Measurements from ENCODE around the gene LRP1.

Gene LRP1

GRCh38 chr12:57133916-57134315 lies 5.6 kb downstream of the LRP1 start:
- H3K9me3 ChIP-seq (ENCODE audit: low read depth, low read length), result no peaks in the 10 kb centered on the region
- TF ChIP-seq EZH2 (IDR thresholded peaks at IDR 0.05) (no peak), POLR2AphosphoS5 (IDR thresholded peaks at IDR 0.05; ENCODE audit: borderline replicate concordance, low read depth, low read length) (no peak), FOXP2 (optimal IDR thresholded peaks at IDR 0.05; ENCODE audit: control extremely low read depth, extremely low read length, insufficient read depth) (no peak)
- DNase-seq (ENCODE audit: low read depth, low spot score), result no peak
- no peak overlapping the region for H3K4me3 ChIP-seq
- peaks cover 4% of the 10 kb centered on the region; the same call in 1 of the 2 replicates for H3K36me3 ChIP-seq (ENCODE audit: insufficient read depth, low read length)
- no peak overlapping the region for H3K9ac ChIP-seq (ENCODE audit: insufficient read length)
- peak overlapping the region; percentile 84; the same call in 1 of the 2 replicates for H3K27ac ChIP-seq

DNA sequence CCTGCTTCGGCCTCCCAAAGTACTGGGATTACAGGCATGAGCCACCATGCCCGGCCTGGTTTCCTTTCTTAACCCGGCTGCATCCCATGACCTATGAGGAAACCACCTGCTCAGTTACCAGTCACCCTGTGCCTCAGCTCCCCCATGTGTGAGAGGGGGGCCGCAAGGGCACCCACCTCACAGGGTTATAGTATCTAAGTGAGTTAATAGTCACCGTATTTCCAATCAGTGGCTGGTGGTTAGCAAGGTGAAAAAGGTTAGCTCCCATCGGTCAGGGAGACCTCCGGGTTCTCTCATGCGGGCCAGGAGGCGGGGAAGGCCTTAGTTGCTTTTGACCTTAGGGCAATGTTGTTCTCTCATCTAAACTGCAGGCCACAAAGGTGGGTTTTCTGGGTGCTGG lies 6.7 kb downstream of the LRP1 start:
- H3K9ac ChIP-seq (ENCODE audit: insufficient read length), result peak overlapping the region; percentile 62
- H3K9me3 ChIP-seq (ENCODE audit: low read depth, low read length), result no peaks in the 10 kb centered on the region
- no peak overlapping the region for H3K4me3 ChIP-seq
- DNase-seq (ENCODE audit: low read depth, low spot score), result no peak
- no peak for TF ChIP-seq POLR2AphosphoS5 (IDR thresholded peaks at IDR 0.05; ENCODE audit: borderline replicate concordance, low read depth, low read length)
- no peak for TF ChIP-seq FOXP2 (optimal IDR thresholded peaks at IDR 0.05; ENCODE audit: control extremely low read depth, extremely low read length, insufficient read depth)
- no peak for TF ChIP-seq EZH2 (IDR thresholded peaks at IDR 0.05)
- H3K27ac ChIP-seq, result peak overlapping the region; percentile 92
- H3K36me3 ChIP-seq (ENCODE audit: insufficient read depth, low read length), result peaks cover 12% of the 10 kb centered on the region; the same call in 1 of the 2 replicates

- Histone ChIP-seq H3K4me3 (peak overlapping the region; percentile 68), H3K27ac (peak overlapping the region; percentile 92), H3K36me3 (ENCODE audit: insufficient read depth, low read length) (peaks cover 17% of the 10 kb centered on the region; the same call in 1 of the 2 replicates), H3K9me3 (ENCODE audit: low read depth, low read length) (no peaks in the 10 kb centered on the region), H3K9ac (ENCODE audit: insufficient read length) (peak overlapping the region; percentile 62)
- TF ChIP-seq EZH2 (IDR thresholded peaks at IDR 0.05) (no peak), POLR2AphosphoS5 (IDR thresholded peaks at IDR 0.05; ENCODE audit: borderline replicate concordance, low read depth, low read length) (no peak; the same call in 1 of the 2 replicates), FOXP2 (optimal IDR thresholded peaks at IDR 0.05; ENCODE audit: control extremely low read depth, extremely low read length, insufficient read depth) (no peak)
- no peak for DNase-seq (ENCODE audit: low read depth, low spot score)
Measured at GRCh38 chr12:57135527-57136326, 7.4 kb downstream of the LRP1 start.

- H3K9me3 ChIP-seq (ENCODE audit: low read depth, low read length), result no peaks in the 10 kb centered on the region
- H3K4me3 ChIP-seq, result no peak overlapping the region
- no peak for TF ChIP-seq POLR2AphosphoS5 (IDR thresholded peaks at IDR 0.05; ENCODE audit: borderline replicate concordance, low read depth, low read length)
- no peak for TF ChIP-seq EZH2 (IDR thresholded peaks at IDR 0.05)
- no peak for TF ChIP-seq FOXP2 (optimal IDR thresholded peaks at IDR 0.05; ENCODE audit: control extremely low read depth, extremely low read length, insufficient read depth)
- H3K27ac ChIP-seq, result no peak overlapping the region
- H3K36me3 ChIP-seq (ENCODE audit: insufficient read depth, low read length), result peaks cover 32% of the 10 kb centered on the region; the same call in 1 of the 2 replicates
- no peak for DNase-seq (ENCODE audit: low read depth, low spot score)
- H3K9ac ChIP-seq (ENCODE audit: insufficient read length), result no peak overlapping the region
Measured at GRCh38 chr12:57138526-57139272, 10.4 kb downstream of the LRP1 start.

DNA sequence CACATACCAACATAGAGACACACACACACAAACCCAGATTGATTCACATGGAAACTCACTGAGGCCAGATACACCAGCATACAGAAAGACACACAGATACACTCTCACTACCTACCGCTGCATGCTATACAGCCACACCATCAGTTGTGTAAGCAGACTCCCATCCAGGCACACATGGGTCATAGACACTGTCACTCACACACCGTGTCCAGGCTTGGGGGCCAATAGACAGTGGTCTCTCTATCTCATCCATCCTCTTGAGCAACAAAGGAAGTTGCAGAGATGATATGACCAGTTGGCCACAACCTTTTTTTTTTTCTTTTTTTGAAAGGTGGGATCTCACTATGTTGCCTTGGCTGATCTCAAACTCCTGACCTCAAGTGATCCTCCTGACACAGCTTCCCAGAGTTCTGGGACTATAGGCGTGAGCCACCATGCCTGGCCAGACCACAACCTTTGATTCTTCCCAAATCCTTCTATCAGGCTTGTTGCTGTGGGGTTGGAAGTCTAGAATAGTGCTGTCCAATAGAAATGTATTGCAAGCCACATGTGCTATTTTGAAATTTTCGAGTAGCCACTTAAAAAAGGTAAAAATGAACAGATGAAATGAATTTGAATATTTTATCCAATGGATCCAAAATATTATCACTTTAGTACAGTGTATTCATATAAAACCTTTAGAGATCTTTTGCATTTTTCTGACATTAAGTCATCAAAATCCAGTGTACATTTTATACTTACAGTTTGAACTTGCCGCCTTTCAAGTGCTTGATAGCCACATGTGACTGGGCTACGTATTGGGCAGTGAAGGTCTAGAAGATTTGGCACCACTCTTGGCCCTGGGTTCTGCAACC lies 11.7 kb downstream of the LRP1 start:
- Histone ChIP-seq H3K9ac (ENCODE audit: insufficient read length) (no peak overlapping the region), H3K27ac (no peak overlapping the region), H3K4me3 (no peak overlapping the region), H3K9me3 (ENCODE audit: low read depth, low read length) (no peaks in the 10 kb centered on the region), H3K36me3 (ENCODE audit: insufficient read depth, low read length) (peaks cover 36% of the 10 kb centered on the region; the same call in 1 of the 2 replicates)
- DNase-seq (ENCODE audit: low read depth, low spot score), result no peak
- TF ChIP-seq EZH2 (IDR thresholded peaks at IDR 0.05) (no peak), FOXP2 (optimal IDR thresholded peaks at IDR 0.05; ENCODE audit: control extremely low read depth, extremely low read length, insufficient read depth) (no peak), POLR2AphosphoS5 (IDR thresholded peaks at IDR 0.05; ENCODE audit: borderline replicate concordance, low read depth, low read length) (no peak)

DNA sequence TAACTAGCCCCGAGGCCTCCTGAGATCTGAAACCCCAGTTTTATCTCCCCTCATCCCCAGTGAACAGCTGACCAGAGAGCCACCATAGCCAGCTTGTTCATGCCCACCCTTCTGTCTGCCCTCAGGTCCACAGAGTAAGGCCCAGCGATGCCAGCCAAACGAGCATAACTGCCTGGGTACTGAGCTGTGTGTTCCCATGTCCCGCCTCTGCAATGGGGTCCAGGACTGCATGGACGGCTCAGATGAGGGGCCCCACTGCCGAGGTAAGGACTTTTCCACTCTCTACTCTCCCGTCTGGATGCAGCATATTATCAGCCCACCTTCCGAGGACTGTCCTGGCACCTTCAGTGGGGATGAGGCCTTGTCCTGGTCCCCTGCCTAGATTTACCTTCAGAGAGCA lies 13.0 kb downstream of the LRP1 start:
- peaks cover 48% of the 10 kb centered on the region; the same call in 1 of the 2 replicates for H3K36me3 ChIP-seq (ENCODE audit: insufficient read depth, low read length)

GRCh38 chr12:57142121-57142520 lies 13.8 kb downstream of the LRP1 start:
- no peaks in the 10 kb centered on the region for H3K9me3 ChIP-seq (ENCODE audit: low read depth, low read length)
- no peak for DNase-seq (ENCODE audit: low read depth, low spot score)
- no peak overlapping the region for H3K27ac ChIP-seq
- TF ChIP-seq POLR2AphosphoS5 (IDR thresholded peaks at IDR 0.05; ENCODE audit: borderline replicate concordance, low read depth, low read length) (no peak), FOXP2 (optimal IDR thresholded peaks at IDR 0.05; ENCODE audit: control extremely low read depth, extremely low read length, insufficient read depth) (no peak), EZH2 (IDR thresholded peaks at IDR 0.05) (no peak)
- peaks cover 49% of the 10 kb centered on the region; the same call in 1 of the 2 replicates for H3K36me3 ChIP-seq (ENCODE audit: insufficient read depth, low read length)
- no peak overlapping the region for H3K9ac ChIP-seq (ENCODE audit: insufficient read length)
- no peak overlapping the region for H3K4me3 ChIP-seq

More for the DNA sequence above, 13.0 kb downstream of the LRP1 start:
- Histone ChIP-seq H3K27ac (no peak overlapping the region), H3K9ac (ENCODE audit: insufficient read length) (no peak overlapping the region), H3K4me3 (no peak overlapping the region), H3K9me3 (ENCODE audit: low read depth, low read length) (no peaks in the 10 kb centered on the region)
- DNase-seq (ENCODE audit: low read depth, low spot score), result no peak
- no peak for TF ChIP-seq FOXP2 (optimal IDR thresholded peaks at IDR 0.05; ENCODE audit: control extremely low read depth, extremely low read length, insufficient read depth)
- no peak for TF ChIP-seq POLR2AphosphoS5 (IDR thresholded peaks at IDR 0.05; ENCODE audit: borderline replicate concordance, low read depth, low read length)
- TF ChIP-seq EZH2 (IDR thresholded peaks at IDR 0.05), result no peak

All from SK-N-MC (cell line).